ENCODE measurements around the gene LIPG.

DNA sequence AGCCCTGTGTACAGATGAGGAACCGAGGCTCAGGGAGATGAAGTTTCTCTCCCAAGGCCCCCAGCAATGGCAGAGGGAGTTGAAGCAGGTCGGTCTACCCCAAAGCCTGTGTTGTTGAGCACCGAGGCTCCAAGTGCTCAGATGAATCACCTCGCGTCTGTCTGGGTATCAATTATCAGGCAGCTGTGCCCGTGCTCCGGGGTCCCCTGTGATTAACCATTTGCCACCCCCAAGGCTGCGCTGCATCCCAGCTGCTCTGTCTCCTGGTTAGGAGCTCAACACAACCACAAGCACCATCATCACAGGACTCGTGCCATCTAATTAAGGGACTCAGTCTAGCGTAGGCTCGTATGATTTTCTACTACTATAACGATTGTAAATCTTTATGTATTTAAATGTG is 27.1 kb downstream of the LIPG start:
- TF ChIP-seq, protein P1, sequence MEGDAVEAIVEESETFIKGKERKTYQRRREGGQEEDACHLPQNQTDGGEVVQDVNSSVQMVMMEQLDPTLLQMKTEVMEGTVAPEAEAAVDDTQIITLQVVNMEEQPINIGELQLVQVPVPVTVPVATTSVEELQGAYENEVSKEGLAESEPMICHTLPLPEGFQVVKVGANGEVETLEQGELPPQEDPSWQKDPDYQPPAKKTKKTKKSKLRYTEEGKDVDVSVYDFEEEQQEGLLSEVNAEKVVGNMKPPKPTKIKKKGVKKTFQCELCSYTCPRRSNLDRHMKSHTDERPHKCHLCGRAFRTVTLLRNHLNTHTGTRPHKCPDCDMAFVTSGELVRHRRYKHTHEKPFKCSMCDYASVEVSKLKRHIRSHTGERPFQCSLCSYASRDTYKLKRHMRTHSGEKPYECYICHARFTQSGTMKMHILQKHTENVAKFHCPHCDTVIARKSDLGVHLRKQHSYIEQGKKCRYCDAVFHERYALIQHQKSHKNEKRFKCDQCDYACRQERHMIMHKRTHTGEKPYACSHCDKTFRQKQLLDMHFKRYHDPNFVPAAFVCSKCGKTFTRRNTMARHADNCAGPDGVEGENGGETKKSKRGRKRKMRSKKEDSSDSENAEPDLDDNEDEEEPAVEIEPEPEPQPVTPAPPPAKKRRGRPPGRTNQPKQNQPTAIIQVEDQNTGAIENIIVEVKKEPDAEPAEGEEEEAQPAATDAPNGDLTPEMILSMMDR (IDR thresholded peaks at IDR 0.05), result no peak
- no peak for TF ChIP-seq POLR2AphosphoS5 (IDR thresholded peaks at IDR 0.05; ENCODE audit: low read depth, low read length)
- TF ChIP-seq, protein P2, sequence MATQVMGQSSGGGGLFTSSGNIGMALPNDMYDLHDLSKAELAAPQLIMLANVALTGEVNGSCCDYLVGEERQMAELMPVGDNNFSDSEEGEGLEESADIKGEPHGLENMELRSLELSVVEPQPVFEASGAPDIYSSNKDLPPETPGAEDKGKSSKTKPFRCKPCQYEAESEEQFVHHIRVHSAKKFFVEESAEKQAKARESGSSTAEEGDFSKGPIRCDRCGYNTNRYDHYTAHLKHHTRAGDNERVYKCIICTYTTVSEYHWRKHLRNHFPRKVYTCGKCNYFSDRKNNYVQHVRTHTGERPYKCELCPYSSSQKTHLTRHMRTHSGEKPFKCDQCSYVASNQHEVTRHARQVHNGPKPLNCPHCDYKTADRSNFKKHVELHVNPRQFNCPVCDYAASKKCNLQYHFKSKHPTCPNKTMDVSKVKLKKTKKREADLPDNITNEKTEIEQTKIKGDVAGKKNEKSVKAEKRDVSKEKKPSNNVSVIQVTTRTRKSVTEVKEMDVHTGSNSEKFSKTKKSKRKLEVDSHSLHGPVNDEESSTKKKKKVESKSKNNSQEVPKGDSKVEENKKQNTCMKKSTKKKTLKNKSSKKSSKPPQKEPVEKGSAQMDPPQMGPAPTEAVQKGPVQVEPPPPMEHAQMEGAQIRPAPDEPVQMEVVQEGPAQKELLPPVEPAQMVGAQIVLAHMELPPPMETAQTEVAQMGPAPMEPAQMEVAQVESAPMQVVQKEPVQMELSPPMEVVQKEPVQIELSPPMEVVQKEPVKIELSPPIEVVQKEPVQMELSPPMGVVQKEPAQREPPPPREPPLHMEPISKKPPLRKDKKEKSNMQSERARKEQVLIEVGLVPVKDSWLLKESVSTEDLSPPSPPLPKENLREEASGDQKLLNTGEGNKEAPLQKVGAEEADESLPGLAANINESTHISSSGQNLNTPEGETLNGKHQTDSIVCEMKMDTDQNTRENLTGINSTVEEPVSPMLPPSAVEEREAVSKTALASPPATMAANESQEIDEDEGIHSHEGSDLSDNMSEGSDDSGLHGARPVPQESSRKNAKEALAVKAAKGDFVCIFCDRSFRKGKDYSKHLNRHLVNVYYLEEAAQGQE (IDR thresholded peaks at IDR 0.05; ENCODE audit: insufficient read depth in 1 of 2, low read depth in 2 of 2, low read length in 1 of 2), result no peak
